NCI-H128 (cell line): Measurements from ENCODE around the gene TEX2.
"Not testable (repeated sequence)": the region's sequence is repeated elsewhere in the genome, so short reads cannot be mapped to it uniquely, and the experiment has no call there.

Source experiments
- DNase-seq: peaks from one replicate; lab custom pipeline; 2025; ENCODE audit not compliant: unreplicated experiment; lab: John Stamatoyannopoulos, UW

TEX2 gene

GRCh38 chr17:64146418-64147109, 116.5 kb downstream of the TEX2 start:
- DNase-seq = no peak

DNA sequence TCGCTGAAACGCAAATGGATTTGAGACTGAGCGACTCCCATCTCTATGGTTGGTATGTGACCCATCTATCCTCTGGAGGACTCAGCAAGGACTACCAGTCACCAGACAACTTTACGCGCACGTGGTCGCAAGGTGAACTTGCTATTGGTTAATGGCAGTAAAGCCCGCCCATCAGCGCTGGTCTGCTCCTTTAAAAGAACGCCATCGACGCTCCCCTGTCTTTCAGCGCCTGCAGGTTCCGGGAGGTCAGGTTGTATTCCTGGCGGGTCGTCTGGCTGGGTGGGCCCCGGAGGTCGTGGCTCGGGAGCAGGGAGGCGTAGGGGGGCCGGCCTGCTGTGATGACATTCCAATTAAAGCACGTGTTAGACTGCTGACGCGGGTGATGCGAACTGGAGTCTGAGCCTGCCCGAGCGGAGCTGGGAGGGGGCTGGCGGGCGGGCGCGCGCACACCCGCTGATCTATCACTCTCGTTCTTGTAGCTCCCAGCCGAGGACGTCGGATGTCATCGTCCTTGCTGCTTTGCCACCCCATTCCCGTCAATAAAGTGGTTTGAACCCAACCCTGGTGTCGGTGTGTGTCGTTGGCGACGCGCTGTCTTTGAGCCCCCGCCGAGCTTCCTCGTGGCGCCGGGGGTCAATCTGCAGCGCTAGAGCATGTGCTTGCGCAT, 117.2 kb downstream of the TEX2 start:
- DNase-seq = peak; percentile 92

DNA sequence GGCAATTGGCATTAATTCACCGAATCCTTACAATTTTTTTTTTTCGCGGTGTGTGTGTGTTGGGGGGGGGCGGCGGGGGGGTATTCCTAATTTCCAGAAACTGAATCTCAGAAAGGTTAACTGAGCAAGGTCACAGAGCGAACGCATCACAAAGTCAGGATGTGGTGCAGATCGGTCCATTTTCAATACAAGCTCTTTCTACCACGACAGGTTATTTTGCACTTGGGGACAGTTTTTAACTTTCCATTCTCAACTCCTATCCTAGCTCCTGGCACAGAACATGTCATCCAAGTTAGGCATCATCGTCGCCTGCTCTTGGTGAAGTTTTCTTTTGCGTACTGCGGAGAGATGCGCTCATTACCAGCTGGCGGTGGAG, 117.7 kb downstream of the TEX2 start:
- no peak for DNase-seq

GRCh38 chr17:64139542-64139941, 123.5 kb downstream of the TEX2 start:
- no peak for DNase-seq

DNA sequence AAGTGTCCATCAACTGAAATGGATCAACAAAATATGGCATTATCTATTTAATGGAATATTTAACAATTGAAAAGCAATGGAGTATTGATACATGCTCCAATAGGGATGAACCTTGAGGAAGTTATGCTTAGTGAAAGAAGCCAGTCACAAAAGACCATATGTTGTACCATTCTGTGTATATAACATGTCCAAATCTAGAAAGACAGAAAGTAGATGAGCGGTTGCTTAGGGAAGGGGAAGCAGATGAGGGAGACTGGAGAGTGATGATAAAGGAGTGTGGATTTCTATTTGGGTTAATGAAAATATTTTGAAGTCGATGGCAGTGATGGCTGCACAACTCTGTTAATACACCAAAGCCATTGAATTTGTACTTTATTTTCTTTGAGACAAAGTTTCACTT, 124.6 kb downstream of the TEX2 start:
- DNase-seq = no peak

DNA sequence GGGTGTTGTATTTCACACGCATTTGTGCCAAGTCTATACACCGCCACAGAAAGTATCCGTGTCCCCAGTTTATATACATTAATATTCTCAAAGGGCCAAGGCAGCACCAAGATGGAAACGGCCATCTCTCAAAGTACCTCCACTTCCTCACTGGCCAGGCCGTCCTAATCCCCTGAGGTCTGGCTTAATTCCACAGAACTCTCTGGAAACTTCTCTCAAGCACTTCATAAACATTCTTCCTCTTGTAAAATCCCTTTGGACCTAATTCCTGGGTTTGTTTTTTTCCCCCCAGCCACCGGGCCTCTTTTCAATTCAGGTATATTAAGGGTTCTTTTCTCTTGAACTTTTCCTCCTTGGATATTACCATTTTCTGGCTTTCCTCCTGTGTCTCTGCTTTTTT, 128.1 kb downstream of the TEX2 start:
- DNase-seq = no peak

DNA sequence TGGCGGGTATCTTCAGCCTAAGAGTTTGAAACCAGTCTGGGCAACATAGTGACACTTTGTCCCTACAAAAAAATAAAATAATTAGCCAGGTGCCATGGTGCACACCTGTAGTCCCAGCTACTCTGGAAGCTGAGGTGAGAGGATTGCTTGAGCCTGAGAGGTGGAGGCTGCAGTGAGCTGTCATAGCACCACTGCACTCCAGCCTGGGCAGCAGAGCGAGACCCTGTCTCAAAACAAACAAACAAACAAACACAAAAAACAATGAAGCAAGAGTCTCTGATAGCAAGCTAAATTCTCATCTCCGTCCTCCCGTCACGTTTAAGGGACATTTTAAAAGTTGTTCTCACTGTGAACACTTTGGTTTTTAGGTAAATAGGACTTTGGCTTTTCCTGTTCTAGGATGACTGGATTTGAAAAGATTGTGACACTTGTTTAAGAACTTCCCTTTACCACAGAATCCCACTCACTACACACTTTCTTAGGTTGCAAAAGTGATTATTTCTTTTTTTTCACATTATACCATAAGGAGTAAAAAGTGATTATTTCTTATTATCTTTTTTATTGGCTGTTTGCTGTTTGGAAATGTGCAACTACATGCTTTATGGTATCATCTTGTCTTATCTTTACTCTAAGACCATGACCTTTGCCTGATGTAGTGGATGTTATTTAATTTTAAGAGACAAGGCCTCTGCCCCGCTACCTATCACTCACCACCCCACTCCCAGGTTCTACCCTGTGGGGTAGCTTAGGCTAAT, 128.7 kb downstream of the TEX2 start:
- no peak for DNase-seq

- DNase-seq = peak; percentile 14
Measured at GRCh38 chr17:64133546-64134215, 129.4 kb downstream of the TEX2 start.

- no peak for DNase-seq
Measured at GRCh38 chr17:64131606-64132270, 131.3 kb downstream of the TEX2 start.

- DNase-seq = no peak
Measured at GRCh38 chr17:64130559-64131001, 132.5 kb downstream of the TEX2 start.

DNA sequence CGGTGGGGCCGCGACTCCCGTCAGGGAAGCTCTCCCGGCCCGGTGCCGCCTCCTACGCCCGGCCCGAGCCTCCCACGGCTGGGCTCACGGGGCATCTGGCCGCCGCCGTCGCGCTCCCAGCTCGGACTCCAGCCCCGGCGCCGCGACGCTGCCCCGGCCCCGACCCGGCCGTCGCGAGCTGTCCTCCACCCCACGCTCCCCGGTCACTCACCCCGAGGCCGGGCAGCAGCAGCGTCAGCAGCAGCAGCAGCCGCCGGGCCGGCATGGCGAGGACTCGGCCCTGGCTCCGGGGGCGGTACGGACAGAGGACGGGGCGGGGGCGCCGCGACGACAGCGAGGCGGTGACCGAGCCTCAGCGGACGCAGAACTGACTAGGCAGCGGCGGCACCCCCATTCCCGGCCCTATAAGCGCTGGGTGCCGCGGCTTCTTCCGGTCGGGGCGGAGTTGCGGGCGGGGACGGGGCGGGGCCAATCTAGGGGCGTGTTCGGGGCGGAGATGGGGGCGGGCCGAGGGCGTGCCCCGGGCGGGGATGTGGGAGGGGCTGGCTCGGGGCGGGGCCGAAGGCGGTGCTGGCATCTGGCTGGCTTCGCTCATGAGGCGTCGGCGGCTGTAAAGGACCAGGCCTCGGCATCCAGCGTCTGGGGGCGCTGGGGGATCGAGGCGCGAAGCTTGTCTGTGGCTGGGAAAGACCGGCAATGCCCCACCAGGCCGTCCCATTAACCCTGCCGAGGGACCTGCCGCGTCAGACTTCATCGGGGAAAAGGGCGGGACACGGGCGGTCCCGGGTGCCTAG, 133.1 kb downstream of the TEX2 start, which contains the start of gene ERN1:
Gene ERN1, minus strand, starts transcription at position 380 of the 794 bp plus-strand sequence. Its CDS starts 115 bp downstream, at position 265.
- DNase-seq = peak; percentile 46

GRCh38 chr17:64129515-64129764, 133.6 kb downstream of the TEX2 start:
- no peak for DNase-seq

DNA sequence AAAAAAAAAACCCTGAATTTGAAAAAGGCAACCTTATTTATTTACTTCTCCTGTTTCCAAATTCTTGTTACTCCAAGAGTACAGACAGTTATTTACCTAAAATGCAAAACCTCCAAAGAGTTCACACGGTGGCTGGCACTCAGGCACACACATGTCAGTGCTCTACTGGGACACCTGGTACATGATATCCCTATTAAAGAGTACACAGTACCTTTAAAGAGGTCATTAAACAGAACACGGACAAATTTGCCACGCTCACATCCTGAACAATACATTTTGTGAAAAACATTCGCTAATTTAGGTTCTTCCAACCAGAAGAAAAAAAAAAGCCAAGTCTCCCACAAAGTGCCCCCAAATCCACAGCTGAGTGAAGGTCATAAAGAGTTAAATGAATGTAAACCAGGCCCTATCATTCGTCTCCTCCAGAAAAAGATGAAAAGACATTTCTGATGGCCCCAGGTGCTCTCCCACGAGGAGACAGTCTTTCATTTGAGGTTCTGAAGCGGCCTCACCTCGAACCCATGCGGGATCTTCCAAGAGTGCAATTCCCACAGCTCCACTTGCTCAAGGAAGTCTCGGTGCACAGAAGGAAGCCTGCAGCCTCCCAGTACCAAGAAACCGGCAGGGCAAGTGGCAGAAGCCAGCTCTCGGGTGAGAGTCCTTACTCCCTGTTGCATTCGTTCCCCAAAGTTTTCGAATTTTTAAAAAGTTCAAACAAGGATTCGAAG, 134.1 kb downstream of the TEX2 start:
- DNase-seq = no peak

DNA sequence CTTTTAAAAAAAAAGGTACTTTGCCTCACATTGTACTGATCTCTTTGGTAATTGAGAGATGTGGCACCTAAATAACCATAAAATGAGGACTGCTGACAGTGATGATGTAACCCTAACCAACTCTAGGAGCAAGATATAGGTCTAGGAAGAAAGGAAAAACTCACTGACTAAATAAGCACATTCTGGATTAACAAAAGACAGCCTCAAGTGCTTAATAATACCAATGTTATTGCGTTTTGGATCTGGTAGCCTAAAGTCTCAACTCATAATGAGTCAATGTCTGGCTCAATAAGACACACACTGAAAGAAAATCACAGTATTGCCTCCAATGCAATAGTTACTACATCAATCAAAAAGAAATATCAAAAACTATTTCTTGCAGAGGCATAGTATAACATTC, 136.1 kb downstream of the TEX2 start:
- DNase-seq = no peak

- no peak for DNase-seq
Measured at GRCh38 chr17:64125937-64126336, 137.1 kb downstream of the TEX2 start.

- no peak for DNase-seq
Measured at GRCh38 chr17:64124609-64125008, 138.5 kb downstream of the TEX2 start.

- no peak for DNase-seq
Measured at GRCh38 chr17:64123114-64123513, 139.9 kb downstream of the TEX2 start.

GRCh38 chr17:64120972-64121786, 141.9 kb downstream of the TEX2 start:
- not testable (repeated sequence) for DNase-seq
